H1 (cell line): ENCODE measurements around the gene SEPTIN1. TPM values are rescaled to one million over a fixed set of nuclear protein-coding genes. Genes with fewer than 3 reads are reported as not detected.
A peak's percentile ranks its signal among the peaks of the same experiment; 100 is the strongest.

Experiments used
- BRCA1 ChIP-seq: IDR thresholded peaks from 2 replicates; pipeline ENCODE4 v1.6.1; 2012; ENCODE audit warnings: low read depth, low read length, improper control_type of control experiment
- CTBP2 ChIP-seq: IDR thresholded peaks from 2 replicates; pipeline ENCODE4 v1.7.0; 2011; ENCODE audit warnings: borderline replicate concordance, mild to moderate bottlenecking, moderate library complexity, mixed read lengths, low read length; ENCODE audit not compliant: insufficient read depth, insufficient read length
- E2F6 ChIP-seq: IDR thresholded peaks from 2 replicates; pipeline ENCODE4 v1.6.1; 2012; ENCODE audit warnings: inconsistent platforms
- JUND ChIP-seq: IDR thresholded peaks from 2 replicates; pipeline ENCODE4 v1.6.1; 2011; ENCODE audit warnings: mild to moderate bottlenecking, improper control_type of control experiment, low read length
- KDM1A ChIP-seq: fragments of 200-600, 300-600 bp; sonication (generic); IDR thresholded peaks from 2 replicates; pipeline ENCODE4 v1.7.1; 2016; ENCODE audit warnings: mild to moderate bottlenecking, low read length, borderline replicate concordance
- PHF8 ChIP-seq: fragments of 200-600 bp; sonication (generic); conservative IDR thresholded peaks from 2 replicates; pipeline ENCODE4 v1.7.1; 2012; ENCODE audit warnings: low read depth, mild to moderate bottlenecking, inconsistent platforms, low read length, moderate library complexity
- POLR2A ChIP-seq, 2 experiments: IDR thresholded peaks; 1 replicate in 1 of 2; 2 replicates in 1 of 2; pipeline ENCODE4 v1.6.1; 2011; ENCODE audit warnings: low read depth in 2 of 2, low read length in 2 of 2, mild to moderate bottlenecking in 2 of 2; ENCODE audit errors: control extremely low read depth in 1 of 2
- SAP30 ChIP-seq: fragments of 300-600 bp; sonication (generic); IDR thresholded peaks from 2 replicates; pipeline ENCODE4 v1.7.1; 2012; ENCODE audit warnings: low read length, moderate library complexity, mild to moderate bottlenecking, inconsistent platforms; ENCODE audit not compliant: insufficient read depth, insufficient replicate concordance
- SP4 ChIP-seq: IDR thresholded peaks from 2 replicates; pipeline ENCODE4 v1.6.1; 2012; ENCODE audit warnings: low read length, inconsistent platforms
- SUZ12 ChIP-seq: fragments of 200-600 bp; sonication (generic); IDR thresholded peaks from 2 replicates; pipeline ENCODE4 v1.6.1; 2012; ENCODE audit warnings: mild to moderate bottlenecking, inconsistent platforms, low read length, moderate library complexity, mixed read lengths
- ZNF274 ChIP-seq: IDR thresholded peaks from 2 replicates; pipeline ENCODE4 v1.7.0; 2012; ENCODE audit warnings: low read length, borderline replicate concordance; ENCODE audit errors: extremely low read depth
- polyA plus RNA-seq, 7 experiments: library from polyadenylated mRNA; depleted of rRNA in 3 of 7; stranded (reverse) in 5 of 7; unstranded in 2 of 7; fragments of >200 nt in 5 of 7; fragments of 200-250 nt in 2 of 7; gene quantifications; 1 replicate in 5 of 7; 2 replicates in 1 of 7; 4 replicates in 1 of 7; pipeline versions ENCODE4 v1.2.1 to v1.2.3, GENCODE V29; 2011 to 2013; ENCODE audit warnings: missing spikeins in 2 of 7, mixed read lengths in 2 of 7
- total RNA-seq: library from RNA; stranded (reverse); fragmentation: NEBNext Ultra II Directional; extraction: Animal tissue kit (Norgen Biotek cat#: 25700); gene quantifications from 2 replicates; pipeline ENCODE4 v1.2.1, GENCODE V29; 2021

The SEPTIN1 gene
- total and polyA plus RNA-seq, 2 of the 8 experiments (the other 6 are each of a cell fraction or from before 2014, with no cell fraction given): 0.24 to 1.4 TPM

- TF ChIP-seq SUZ12 (no peak), ZNF274 (no peak), BRCA1 (no peak), SAP30 (no peak), JUND (no peak), POLR2A (IDR thresholded peaks at IDR 0.05; ENCODE audit: control extremely low read depth in 1 of 2, low read depth in 2 of 2, low read length in 2 of 2) (no peak; a peak in 1 of 3 replicates), PHF8 (no peak), E2F6 (peak; percentile 91), CTBP2 (no peak), KDM1A (no peak), SP4 (no peak)
Measured at GRCh38 chr16:30355954-30356308, 26.4 kb downstream of the SEPTIN1 start (continued).
